GM23338 (cell line): ENCODE data around the gene LFNG. TPM values are rescaled to one million over a fixed set of nuclear protein-coding genes. Genes with fewer than 3 reads are reported as not detected.

ENCODE experiments used
- ATAC-seq: fragments of 200-7000 bp; cut with Tn5 transposase; 3 replicates; pipeline ENCODE4 v1.9.1; 2020
- DNase-seq: peaks from one replicate; pipeline ENCODE4 v3.0.0-alpha.2; 2015; ENCODE audit warnings: low spot score
- H2AFZ ChIP-seq: fragments of 200-600 bp; sonication (generic); 2 replicates; pipeline ENCODE4 v1.8.0; 2016; ENCODE audit warnings: antibody characterized with exemption, mild to moderate bottlenecking, moderate library complexity
- H3F3A ChIP-seq: fragments of 200-600 bp; sonication (generic); replicated peaks from 2 replicates; pipeline ENCODE4 v1.8.0; 2017; ENCODE audit warnings: antibody characterized with exemption, mixed run types, low read depth
- H3K27ac ChIP-seq: fragments of 200-600 bp; sonication (generic); 2 replicates; pipeline ENCODE4 v1.6.1; 2016; ENCODE audit warnings: low read depth
- H3K27me3 ChIP-seq: fragments of 200-600 bp; sonication (generic); 2 replicates; pipeline ENCODE4 v1.8.0; 2016; ENCODE audit warnings: mild to moderate bottlenecking, mixed run types, moderate library complexity; ENCODE audit not compliant: insufficient read depth
- H3K36me3 ChIP-seq: fragments of 200-600 bp; sonication (generic); 2 replicates; pipeline ENCODE4 v1.8.0; 2016; ENCODE audit warnings: mild to moderate bottlenecking; ENCODE audit not compliant: insufficient read depth
- H3K4me1 ChIP-seq: fragments of 200-600 bp; sonication (generic); 2 replicates; pipeline ENCODE4 v1.8.0; 2016; ENCODE audit warnings: mild to moderate bottlenecking, moderate library complexity; ENCODE audit not compliant: insufficient read depth
- H3K4me2 ChIP-seq: fragments of 200-600 bp; sonication (generic); 2 replicates; pipeline ENCODE4 v1.7.1; 2017; ENCODE audit warnings: mixed run types
- H3K4me3 ChIP-seq: fragments of 200-600 bp; sonication (generic); 2 replicates; pipeline ENCODE4 v1.6.1; 2016; ENCODE audit warnings: mixed run types
- H3K79me2 ChIP-seq: fragments of 200-600 bp; sonication (generic); replicated peaks from 2 replicates; pipeline ENCODE4 v1.8.0; 2017; ENCODE audit warnings: mild to moderate bottlenecking; ENCODE audit not compliant: insufficient read depth
- H3K9me2 ChIP-seq: fragments of 200-600 bp; sonication (generic); 2 replicates; pipeline ENCODE4 v1.8.0; 2017; ENCODE audit not compliant: insufficient read depth
- H4K20me1 ChIP-seq: fragments of 200-600 bp; sonication (generic); replicated peaks from 2 replicates; pipeline ENCODE4 v1.8.0; 2017; ENCODE audit warnings: mild to moderate bottlenecking; ENCODE audit not compliant: insufficient read depth
- H3K27ac Mint-ChIP-seq: 2 replicates; pipeline ENCODE4 v1.8.0; 2020; ENCODE audit warnings: inconsistent platforms, mild to moderate bottlenecking, moderate library complexity, mixed read lengths
- H3K27me3 Mint-ChIP-seq: 3 replicates; pipeline ENCODE4 v1.8.0; 2022; ENCODE audit warnings: low read depth, mild to moderate bottlenecking, moderate library complexity, mixed read lengths, inconsistent platforms; ENCODE audit not compliant: insufficient read depth, poor library complexity
- H3K36me3 Mint-ChIP-seq: 3 replicates; pipeline ENCODE4 v1.8.0; 2021; ENCODE audit warnings: low read depth, mild to moderate bottlenecking, inconsistent platforms, moderate library complexity, mixed read lengths
- H3K4me1 Mint-ChIP-seq: 3 replicates; pipeline ENCODE4 v1.8.0; 2020; ENCODE audit warnings: mild to moderate bottlenecking, inconsistent platforms, mixed read lengths
- H3K4me3 Mint-ChIP-seq: 3 replicates; pipeline ENCODE4 v1.8.0; 2021; ENCODE audit warnings: moderate library complexity, mild to moderate bottlenecking, inconsistent platforms, mixed read lengths
- H3K9me3 Mint-ChIP-seq: 3 replicates; pipeline ENCODE4 v1.8.0; 2020; ENCODE audit warnings: moderate library complexity, mild to moderate bottlenecking, inconsistent platforms, mixed read lengths
- CREB1 ChIP-seq: fragments of 250-450 bp; sonication (Bioruptor Pico); IDR thresholded peaks from 2 replicates; pipeline ENCODE4 v1.5.0; 2020; ENCODE audit warnings: low read depth, mild to moderate bottlenecking, moderate library complexity
- EZH2phosphoT487 ChIP-seq: fragments of 200-600 bp; sonication (generic); IDR thresholded peaks from one replicate; pipeline ENCODE4 v1.8.1; 2018; ENCODE audit warnings: antibody characterized with exemption; ENCODE audit not compliant: unreplicated experiment
- JUNB ChIP-seq: IDR thresholded peaks from one replicate; pipeline ENCODE4 v1.6.1; 2016; ENCODE audit warnings: antibody characterized with exemption; ENCODE audit not compliant: unreplicated experiment
- NANOG ChIP-seq: IDR thresholded peaks from 2 replicates; pipeline ENCODE4 v1.6.1; 2016; ENCODE audit warnings: antibody characterized with exemption, borderline replicate concordance
- POLR2AphosphoS5 ChIP-seq: IDR thresholded peaks from 2 replicates; pipeline ENCODE4 v1.6.1; 2016; ENCODE audit warnings: antibody characterized with exemption, low read depth
- STAT1 ChIP-seq: IDR thresholded peaks from one replicate; pipeline ENCODE4 v1.6.1; 2016; ENCODE audit warnings: antibody characterized with exemption; ENCODE audit not compliant: unreplicated experiment
- ZNF114 ChIP-seq: fragments of 250-450 bp; sonication (Bioruptor Pico); IDR thresholded peaks from 2 replicates; pipeline ENCODE4 v1.5.0; 2020; ENCODE audit warnings: mild to moderate bottlenecking, moderate library complexity
- ZNF331 ChIP-seq: fragments of 250-450 bp; sonication (Bioruptor Pico); IDR thresholded peaks from 2 replicates; pipeline ENCODE4 v1.5.0; 2020; ENCODE audit warnings: low read depth, mild to moderate bottlenecking, moderate library complexity
- polyA plus RNA-seq: library from polyadenylated mRNA; unstranded; fragments of >200 nt; fragmentation: Nextera tagmentation; extraction: Ambion mirVana; gene quantifications from 2 replicates; pipeline ENCODE4 v1.2.1, GENCODE V29; 2016
- total RNA-seq: library from RNA; depleted of rRNA; stranded (reverse); fragments of >200 nt; shearing (Covaris generic); gene quantifications from 2 replicates; pipeline ENCODE4 v1.2.3, GENCODE V29; 2014
- TF ChIP-seq, protein P1 (sequence below): IDR thresholded peaks from one replicate; pipeline ENCODE4 v1.6.1; 2018; ENCODE audit warnings: antibody characterized with exemption; ENCODE audit not compliant: unreplicated experiment
- TF ChIP-seq, protein P2 (sequence below): fragments of 250-450 bp; sonication (Bioruptor Pico); IDR thresholded peaks from 2 replicates; pipeline ENCODE4 v1.5.0; 2020; ENCODE audit warnings: mild to moderate bottlenecking, moderate library complexity
- TF ChIP-seq, protein P3 (sequence below), 2 experiments: fragments of 200-600 bp in 1 of 2; sonication (generic) in 1 of 2; conservative IDR thresholded peaks; 2 replicates each; pipeline versions ENCODE4 v1.5.1 to v1.6.1; 2016 to 2017; ENCODE audit warnings: antibody characterized with exemption in 2 of 2, low read depth in 2 of 2, mild to moderate bottlenecking in 2 of 2, moderate library complexity in 1 of 2

Gene LFNG
- total and polyA plus RNA-seq, 2 experiments from 2014 or later: 1.7 to 35.4 TPM

DNA sequence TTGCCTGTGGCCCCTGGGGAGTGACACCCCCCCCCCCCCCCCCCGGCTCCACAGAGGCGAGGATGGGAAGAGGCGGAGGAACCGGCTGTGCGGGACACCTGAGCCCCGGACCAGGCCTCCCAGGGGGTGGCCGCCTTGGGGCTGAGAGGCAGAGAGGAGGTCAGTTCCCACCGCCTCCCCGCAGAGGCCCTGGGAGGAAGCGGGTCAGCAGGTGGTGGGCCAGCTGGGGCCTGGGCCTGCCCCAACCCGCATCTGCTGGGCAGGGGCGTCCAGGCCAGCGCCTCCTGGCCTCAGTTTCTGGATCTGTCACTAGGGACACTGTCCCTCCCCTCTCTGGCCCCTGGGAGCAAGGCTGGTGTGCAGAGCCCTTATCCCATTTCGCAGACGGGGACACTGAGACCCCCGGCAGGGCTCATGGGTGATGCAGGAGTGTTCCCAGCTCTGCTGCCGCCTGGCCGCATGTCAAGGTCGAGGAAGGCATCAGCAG is 14.6 kb upstream of the LFNG start:
- H4K20me1 ChIP-seq: no peaks in the 10 kb centered on the region
- H3K36me3 ChIP-seq: no peaks in the 10 kb centered on the region
- DNase-seq (no peak), ATAC-seq (no peak)
- Mint-ChIP-seq H3K36me3 (no peaks in the 10 kb centered on the region; the same call in 2 of the 3 replicates), H3K4me1 (peaks cover 17% of the 10 kb centered on the region), H3K27me3 (peaks cover 16% of the 10 kb centered on the region), H3K9me3 (no peaks in the 10 kb centered on the region), H3K27ac (no peak overlapping the region), H3K4me3 (no peak overlapping the region)
- no peak overlapping the region for H3K27ac ChIP-seq
- no peaks in the 10 kb centered on the region for H3K79me2 ChIP-seq
- H3K4me1 ChIP-seq: peaks cover 4% of the 10 kb centered on the region; the same call in 1 of the 2 replicates
- no peak overlapping the region for H3K4me3 ChIP-seq
- H3K27me3 ChIP-seq: no peaks in the 10 kb centered on the region
- TF ChIP-seq POLR2AphosphoS5 (no peak), NANOG (no peak), CREB1 (CRISPR knock-in tag) (no peak), ZNF114 (CRISPR knock-in tag) (no peak), STAT1 (no peak), JUNB (no peak), EZH2phosphoT487 (no peak), ZNF331 (CRISPR knock-in tag) (no peak)
- TF ChIP-seq, protein P1, sequence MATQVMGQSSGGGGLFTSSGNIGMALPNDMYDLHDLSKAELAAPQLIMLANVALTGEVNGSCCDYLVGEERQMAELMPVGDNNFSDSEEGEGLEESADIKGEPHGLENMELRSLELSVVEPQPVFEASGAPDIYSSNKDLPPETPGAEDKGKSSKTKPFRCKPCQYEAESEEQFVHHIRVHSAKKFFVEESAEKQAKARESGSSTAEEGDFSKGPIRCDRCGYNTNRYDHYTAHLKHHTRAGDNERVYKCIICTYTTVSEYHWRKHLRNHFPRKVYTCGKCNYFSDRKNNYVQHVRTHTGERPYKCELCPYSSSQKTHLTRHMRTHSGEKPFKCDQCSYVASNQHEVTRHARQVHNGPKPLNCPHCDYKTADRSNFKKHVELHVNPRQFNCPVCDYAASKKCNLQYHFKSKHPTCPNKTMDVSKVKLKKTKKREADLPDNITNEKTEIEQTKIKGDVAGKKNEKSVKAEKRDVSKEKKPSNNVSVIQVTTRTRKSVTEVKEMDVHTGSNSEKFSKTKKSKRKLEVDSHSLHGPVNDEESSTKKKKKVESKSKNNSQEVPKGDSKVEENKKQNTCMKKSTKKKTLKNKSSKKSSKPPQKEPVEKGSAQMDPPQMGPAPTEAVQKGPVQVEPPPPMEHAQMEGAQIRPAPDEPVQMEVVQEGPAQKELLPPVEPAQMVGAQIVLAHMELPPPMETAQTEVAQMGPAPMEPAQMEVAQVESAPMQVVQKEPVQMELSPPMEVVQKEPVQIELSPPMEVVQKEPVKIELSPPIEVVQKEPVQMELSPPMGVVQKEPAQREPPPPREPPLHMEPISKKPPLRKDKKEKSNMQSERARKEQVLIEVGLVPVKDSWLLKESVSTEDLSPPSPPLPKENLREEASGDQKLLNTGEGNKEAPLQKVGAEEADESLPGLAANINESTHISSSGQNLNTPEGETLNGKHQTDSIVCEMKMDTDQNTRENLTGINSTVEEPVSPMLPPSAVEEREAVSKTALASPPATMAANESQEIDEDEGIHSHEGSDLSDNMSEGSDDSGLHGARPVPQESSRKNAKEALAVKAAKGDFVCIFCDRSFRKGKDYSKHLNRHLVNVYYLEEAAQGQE: no peak
- TF ChIP-seq, protein P2, sequence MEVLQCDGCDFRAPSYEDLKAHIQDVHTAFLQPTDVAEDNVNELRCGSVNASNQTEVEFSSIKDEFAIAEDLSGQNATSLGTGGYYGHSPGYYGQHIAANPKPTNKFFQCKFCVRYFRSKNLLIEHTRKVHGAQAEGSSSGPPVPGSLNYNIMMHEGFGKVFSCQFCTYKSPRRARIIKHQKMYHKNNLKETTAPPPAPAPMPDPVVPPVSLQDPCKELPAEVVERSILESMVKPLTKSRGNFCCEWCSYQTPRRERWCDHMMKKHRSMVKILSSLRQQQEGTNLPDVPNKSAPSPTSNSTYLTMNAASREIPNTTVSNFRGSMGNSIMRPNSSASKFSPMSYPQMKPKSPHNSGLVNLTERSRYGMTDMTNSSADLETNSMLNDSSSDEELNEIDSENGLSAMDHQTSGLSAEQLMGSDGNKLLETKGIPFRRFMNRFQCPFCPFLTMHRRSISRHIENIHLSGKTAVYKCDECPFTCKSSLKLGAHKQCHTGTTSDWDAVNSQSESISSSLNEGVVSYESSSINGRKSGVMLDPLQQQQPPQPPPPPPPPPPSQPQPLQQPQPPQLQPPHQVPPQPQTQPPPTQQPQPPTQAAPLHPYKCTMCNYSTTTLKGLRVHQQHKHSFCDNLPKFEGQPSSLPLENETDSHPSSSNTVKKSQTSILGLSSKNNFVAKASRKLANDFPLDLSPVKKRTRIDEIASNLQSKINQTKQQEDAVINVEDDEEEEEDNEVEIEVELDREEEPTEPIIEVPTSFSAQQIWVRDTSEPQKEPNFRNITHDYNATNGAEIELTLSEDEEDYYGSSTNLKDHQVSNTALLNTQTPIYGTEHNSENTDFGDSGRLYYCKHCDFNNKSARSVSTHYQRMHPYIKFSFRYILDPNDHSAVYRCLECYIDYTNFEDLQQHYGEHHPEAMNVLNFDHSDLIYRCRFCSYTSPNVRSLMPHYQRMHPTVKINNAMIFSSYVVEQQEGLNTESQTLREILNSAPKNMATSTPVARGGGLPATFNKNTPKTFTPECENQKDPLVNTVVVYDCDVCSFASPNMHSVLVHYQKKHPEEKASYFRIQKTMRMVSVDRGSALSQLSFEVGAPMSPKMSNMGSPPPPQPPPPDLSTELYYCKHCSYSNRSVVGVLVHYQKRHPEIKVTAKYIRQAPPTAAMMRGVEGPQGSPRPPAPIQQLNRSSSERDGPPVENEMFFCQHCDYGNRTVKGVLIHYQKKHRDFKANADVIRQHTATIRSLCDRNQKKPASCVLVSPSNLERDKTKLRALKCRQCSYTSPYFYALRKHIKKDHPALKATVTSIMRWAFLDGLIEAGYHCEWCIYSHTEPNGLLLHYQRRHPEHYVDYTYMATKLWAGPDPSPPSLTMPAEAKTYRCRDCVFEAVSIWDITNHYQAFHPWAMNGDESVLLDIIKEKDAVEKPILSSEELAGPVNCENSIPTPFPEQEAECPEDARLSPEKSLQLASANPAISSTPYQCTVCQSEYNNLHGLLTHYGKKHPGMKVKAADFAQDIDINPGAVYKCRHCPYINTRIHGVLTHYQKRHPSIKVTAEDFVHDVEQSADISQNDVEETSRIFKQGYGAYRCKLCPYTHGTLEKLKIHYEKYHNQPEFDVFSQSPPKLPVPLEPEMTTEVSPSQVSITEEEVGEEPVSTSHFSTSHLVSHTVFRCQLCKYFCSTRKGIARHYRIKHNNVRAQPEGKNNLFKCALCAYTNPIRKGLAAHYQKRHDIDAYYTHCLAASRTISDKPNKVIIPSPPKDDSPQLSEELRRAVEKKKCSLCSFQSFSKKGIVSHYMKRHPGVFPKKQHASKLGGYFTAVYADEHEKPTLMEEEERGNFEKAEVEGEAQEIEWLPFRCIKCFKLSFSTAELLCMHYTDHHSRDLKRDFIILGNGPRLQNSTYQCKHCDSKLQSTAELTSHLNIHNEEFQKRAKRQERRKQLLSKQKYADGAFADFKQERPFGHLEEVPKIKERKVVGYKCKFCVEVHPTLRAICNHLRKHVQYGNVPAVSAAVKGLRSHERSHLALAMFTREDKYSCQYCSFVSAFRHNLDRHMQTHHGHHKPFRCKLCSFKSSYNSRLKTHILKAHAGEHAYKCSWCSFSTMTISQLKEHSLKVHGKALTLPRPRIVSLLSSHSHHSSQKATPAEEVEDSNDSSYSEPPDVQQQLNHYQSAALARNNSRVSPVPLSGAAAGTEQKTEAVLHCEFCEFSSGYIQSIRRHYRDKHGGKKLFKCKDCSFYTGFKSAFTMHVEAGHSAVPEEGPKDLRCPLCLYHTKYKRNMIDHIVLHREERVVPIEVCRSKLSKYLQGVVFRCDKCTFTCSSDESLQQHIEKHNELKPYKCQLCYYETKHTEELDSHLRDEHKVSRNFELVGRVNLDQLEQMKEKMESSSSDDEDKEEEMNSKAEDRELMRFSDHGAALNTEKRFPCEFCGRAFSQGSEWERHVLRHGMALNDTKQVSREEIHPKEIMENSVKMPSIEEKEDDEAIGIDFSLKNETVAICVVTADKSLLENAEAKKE (CRISPR knock-in tag): no peak
- TF ChIP-seq, protein P3, sequence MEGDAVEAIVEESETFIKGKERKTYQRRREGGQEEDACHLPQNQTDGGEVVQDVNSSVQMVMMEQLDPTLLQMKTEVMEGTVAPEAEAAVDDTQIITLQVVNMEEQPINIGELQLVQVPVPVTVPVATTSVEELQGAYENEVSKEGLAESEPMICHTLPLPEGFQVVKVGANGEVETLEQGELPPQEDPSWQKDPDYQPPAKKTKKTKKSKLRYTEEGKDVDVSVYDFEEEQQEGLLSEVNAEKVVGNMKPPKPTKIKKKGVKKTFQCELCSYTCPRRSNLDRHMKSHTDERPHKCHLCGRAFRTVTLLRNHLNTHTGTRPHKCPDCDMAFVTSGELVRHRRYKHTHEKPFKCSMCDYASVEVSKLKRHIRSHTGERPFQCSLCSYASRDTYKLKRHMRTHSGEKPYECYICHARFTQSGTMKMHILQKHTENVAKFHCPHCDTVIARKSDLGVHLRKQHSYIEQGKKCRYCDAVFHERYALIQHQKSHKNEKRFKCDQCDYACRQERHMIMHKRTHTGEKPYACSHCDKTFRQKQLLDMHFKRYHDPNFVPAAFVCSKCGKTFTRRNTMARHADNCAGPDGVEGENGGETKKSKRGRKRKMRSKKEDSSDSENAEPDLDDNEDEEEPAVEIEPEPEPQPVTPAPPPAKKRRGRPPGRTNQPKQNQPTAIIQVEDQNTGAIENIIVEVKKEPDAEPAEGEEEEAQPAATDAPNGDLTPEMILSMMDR (conservative IDR thresholded peaks at IDR 0.05; ENCODE audit: low read depth in 2 of 2): no peak
- H3F3A ChIP-seq: 0 out of 2 replicates have a peak, but pooled peaks cover 10% of the 10 kb centered on the region
- H3K9me2 ChIP-seq: no peaks in the 10 kb centered on the region
- no peak overlapping the region for H2AFZ ChIP-seq
- H3K4me2 ChIP-seq: no peak overlapping the region
